H1 (cell line): Measurements from ENCODE around the gene ZNRF3. TPM values are rescaled to one million over a fixed set of nuclear protein-coding genes. Genes with fewer than 3 reads are reported as not detected.

Source experiments
- BRCA1 ChIP-seq: IDR thresholded peaks from 2 replicates; pipeline ENCODE4 v1.6.1; 2012; ENCODE audit warnings: low read depth, low read length, improper control_type of control experiment
- CTCF ChIP-seq, 3 experiments: IDR thresholded peaks; 1 replicate in 2 of 3; 2 replicates in 1 of 3; pipeline versions ENCODE4 v1.5.1 to v1.6.1; 2011; ENCODE audit warnings: low read length in 3 of 3, mild to moderate bottlenecking in 3 of 3, inconsistent platforms in 2 of 3, low read depth in 1 of 3, moderate library complexity in 1 of 3; ENCODE audit not compliant: insufficient read depth in 1 of 3; ENCODE audit errors: control extremely low read depth in 1 of 3
- SRF ChIP-seq: IDR thresholded peaks from 2 replicates; pipeline ENCODE4 v1.6.1; 2011; ENCODE audit warnings: mild to moderate bottlenecking, low read depth, low read length, moderate library complexity
- polyA plus RNA-seq, 7 experiments: library from polyadenylated mRNA; depleted of rRNA in 3 of 7; stranded (reverse) in 5 of 7; unstranded in 2 of 7; fragments of >200 nt in 5 of 7; fragments of 200-250 nt in 2 of 7; gene quantifications; 1 replicate in 5 of 7; 2 replicates in 1 of 7; 4 replicates in 1 of 7; pipeline versions ENCODE4 v1.2.1 to v1.2.3, GENCODE V29; 2011 to 2013; ENCODE audit warnings: missing spikeins in 2 of 7, mixed read lengths in 2 of 7
- total RNA-seq: library from RNA; stranded (reverse); fragmentation: NEBNext Ultra II Directional; extraction: Animal tissue kit (Norgen Biotek cat#: 25700); gene quantifications from 2 replicates; pipeline ENCODE4 v1.2.1, GENCODE V29; 2021

ZNRF3 gene
- total and polyA plus RNA-seq, 2 of the 8 experiments (the other 6 are each of a cell fraction or from before 2014, with no cell fraction given), result 14.1 to 21.7 TPM

- TF ChIP-seq BRCA1 (no peak), SRF (no peak), CTCF (IDR thresholded peaks at IDR 0.05; ENCODE audit: control extremely low read depth in 1 of 3, insufficient read depth in 1 of 3, low read depth in 1 of 3, low read length in 3 of 3) (no peak)
Observed at GRCh38 chr22:28929197-28929596, 45.8 kb downstream of the ZNRF3 start (continued).
